ENCODE results near the gene PITHD1. TPM values are rescaled to one million over a fixed set of nuclear protein-coding genes. Genes with fewer than 3 reads are reported as not detected.

Gene PITHD1
- total and polyA plus RNA-seq, 8 donors = 48.0 to 71.0 (median 58.4) TPM

DNA sequence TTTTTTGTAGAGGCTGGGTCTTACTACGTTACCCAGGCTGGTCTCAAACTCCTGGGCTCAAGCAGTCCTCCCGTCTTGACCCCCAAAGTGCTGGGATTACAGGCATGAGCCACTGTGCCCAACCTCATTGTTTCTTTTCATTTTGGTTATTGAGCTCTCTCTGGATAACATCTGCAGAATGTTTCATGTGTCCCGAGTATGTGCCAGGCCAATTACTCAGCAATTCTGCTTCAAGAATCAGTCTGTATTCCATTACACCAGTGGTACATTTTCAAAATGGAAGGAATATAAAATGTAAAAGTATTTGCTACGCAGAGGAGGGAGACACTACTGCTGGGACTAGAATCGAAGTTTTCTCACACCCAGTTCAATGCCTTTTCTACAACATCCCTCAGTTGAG is 36.6 kb upstream of the PITHD1 start:
- H3K9me3 ChIP-seq = no peaks in the 10 kb centered on the region
- no peak overlapping the region for H3K4me3 ChIP-seq
- H3K4me1 ChIP-seq = peaks cover 0 to 32% of the 10 kb centered on the region in 2 donors
- TF ChIP-seq, protein P1, sequence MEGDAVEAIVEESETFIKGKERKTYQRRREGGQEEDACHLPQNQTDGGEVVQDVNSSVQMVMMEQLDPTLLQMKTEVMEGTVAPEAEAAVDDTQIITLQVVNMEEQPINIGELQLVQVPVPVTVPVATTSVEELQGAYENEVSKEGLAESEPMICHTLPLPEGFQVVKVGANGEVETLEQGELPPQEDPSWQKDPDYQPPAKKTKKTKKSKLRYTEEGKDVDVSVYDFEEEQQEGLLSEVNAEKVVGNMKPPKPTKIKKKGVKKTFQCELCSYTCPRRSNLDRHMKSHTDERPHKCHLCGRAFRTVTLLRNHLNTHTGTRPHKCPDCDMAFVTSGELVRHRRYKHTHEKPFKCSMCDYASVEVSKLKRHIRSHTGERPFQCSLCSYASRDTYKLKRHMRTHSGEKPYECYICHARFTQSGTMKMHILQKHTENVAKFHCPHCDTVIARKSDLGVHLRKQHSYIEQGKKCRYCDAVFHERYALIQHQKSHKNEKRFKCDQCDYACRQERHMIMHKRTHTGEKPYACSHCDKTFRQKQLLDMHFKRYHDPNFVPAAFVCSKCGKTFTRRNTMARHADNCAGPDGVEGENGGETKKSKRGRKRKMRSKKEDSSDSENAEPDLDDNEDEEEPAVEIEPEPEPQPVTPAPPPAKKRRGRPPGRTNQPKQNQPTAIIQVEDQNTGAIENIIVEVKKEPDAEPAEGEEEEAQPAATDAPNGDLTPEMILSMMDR (IDR thresholded peaks at IDR 0.05) = no peak
- DNase-seq = no peak
- intact Hi-C loops (cut with DNase I) = no loop called here
- H3K27ac ChIP-seq = no peak overlapping the region
- H3K27me3 ChIP-seq = no peaks in the 10 kb centered on the region
- ATAC-seq = no peak
- peaks cover 0 to 8% of the 10 kb centered on the region in 2 donors for H3K36me3 ChIP-seq

DNA sequence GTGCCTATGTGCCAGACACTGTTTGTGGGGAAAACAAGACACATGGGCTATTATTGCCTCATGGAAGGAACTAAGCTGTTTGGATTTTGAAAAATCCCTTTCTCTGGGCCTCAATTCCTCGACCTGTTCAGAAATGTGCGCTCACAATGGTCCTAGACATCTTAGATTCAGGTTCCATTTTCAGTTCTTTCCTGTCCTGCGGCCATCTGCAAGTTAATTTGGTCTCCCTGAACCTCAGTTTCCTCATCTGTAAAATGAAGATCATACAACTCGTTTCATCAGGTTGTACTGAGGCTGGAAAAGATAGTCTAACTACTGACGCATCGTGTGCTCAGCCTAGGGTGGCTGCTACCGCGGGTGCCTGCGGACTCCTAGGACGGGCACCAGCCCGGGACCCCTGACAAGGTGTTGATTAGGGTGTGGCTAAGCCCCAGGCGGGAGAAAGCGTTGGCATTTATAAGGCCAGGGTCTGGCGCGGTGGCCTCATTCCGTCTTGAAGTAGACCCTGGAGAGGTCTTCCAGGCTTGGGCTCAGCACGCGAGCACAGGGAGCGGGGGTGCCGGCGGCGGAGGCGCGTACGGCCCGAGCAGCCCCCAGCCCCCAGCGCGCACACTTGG is 35.4 kb upstream of the PITHD1 start:
- TF ChIP-seq, protein P1 (IDR thresholded peaks at IDR 0.05) = no peak
- H3K9me3 ChIP-seq = no peaks in the 10 kb centered on the region
- H3K36me3 ChIP-seq = peaks cover 0 to 8% of the 10 kb centered on the region in 2 donors
- peak overlapping the region; percentile 98 for H3K4me3 ChIP-seq
- DNase-seq = peak in 1 of 4 donors; percentile 50
- peak; percentile 5 for ATAC-seq
- no peaks in the 10 kb centered on the region for H3K27me3 ChIP-seq
- peak overlapping the region; percentile 90 to 92 for H3K27ac ChIP-seq
- peaks cover 0 to 41% of the 10 kb centered on the region in 2 donors for H3K4me1 ChIP-seq
- intact Hi-C loops (cut with DNase I) = no loop called here

DNA sequence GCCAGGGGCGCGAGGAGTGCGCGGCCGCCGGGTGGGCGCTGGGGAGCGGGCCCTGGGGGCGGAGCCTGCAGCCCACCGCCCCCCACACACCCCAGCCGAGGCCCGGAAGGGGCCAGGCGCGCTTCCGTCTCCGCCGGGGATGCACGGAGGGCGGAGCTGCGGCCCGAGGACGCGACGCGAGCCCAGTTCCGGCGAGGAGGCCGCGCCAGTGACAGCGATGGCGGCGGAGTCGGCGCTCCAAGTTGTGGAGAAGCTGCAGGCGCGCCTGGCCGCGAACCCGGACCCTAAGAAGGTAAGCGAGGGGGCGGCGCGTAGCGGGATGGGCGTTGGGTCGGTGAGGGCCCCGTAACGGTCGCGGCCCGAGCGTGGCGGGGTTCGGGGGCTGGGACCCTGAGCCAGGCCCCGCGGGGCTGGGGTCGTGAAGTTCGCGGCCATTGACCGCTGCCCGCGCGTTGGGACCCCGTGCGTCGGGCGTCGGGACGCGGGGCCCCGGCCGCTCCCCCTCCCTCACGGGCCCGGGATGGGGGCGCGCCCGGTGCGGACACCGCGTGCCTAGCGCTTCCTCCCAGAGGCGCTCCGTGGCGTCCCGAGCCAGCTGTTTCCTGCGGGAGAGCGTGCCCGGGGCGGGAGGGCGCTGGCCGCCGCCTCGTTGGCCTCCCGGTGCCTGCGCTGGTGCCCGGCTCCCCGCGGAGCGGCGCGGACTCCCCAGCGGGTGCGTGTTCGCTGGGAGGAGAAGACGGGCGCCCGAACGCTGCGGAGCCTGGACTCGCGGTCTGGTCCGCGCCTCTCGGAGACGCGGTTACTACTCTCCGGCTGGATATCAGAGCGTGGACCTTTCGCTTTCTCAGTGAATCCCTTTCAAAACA is 34.7 kb upstream of the PITHD1 start, which contains the start of gene ELOA:
TSS of gene ELOA (plus strand) at position 185 of the 866 bp plus-strand sequence. CDS start at position 218, 33 bp downstream.
- Histone ChIP-seq H3K27me3 (no peaks in the 10 kb centered on the region), H3K36me3 (peaks cover 0 to 8% of the 10 kb centered on the region in 2 donors), H3K4me1 (peaks cover 0 to 49% of the 10 kb centered on the region in 2 donors), H3K9me3 (no peaks in the 10 kb centered on the region), H3K4me3 (peak within 1 kb of the TSS; percentile 98), H3K27ac (peak within 1 kb of the TSS; percentile 90 to 92)
- DNase-seq (peak; percentile 72 to 95 (median 85)), ATAC-seq (peak; percentile 91)
- intact Hi-C loops (cut with DNase I) = no loop called here
- TF ChIP-seq, protein P1 (IDR thresholded peaks at IDR 0.05) = no peak

DNA sequence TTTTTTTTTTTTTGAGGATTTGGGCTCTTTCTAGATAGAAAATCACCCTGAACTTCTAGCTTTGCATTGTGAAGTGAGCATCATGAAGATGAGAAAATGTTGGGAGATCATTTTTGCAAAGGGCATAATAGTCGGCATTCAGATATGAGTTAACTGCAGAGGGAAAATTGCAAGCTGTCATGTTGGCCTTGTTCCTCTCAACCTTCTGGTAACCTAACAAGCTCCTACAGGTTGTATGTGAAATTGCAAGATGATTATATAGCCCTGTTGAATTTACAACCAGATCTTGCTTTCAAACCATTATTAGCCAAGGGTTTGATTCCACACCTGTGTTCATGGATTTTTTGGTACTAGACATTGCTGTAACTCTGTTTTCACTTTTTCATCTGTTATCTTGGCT is 32.7 kb upstream of the PITHD1 start:
- Histone ChIP-seq H3K4me1 (peaks cover 0 to 50% of the 10 kb centered on the region in 2 donors), H3K36me3 (peaks cover 0 to 20% of the 10 kb centered on the region in 2 donors), H3K27me3 (no peaks in the 10 kb centered on the region), H3K9me3 (no peaks in the 10 kb centered on the region), H3K4me3 (no peak overlapping the region), H3K27ac (no peak overlapping the region)
- TF ChIP-seq, protein P1 (IDR thresholded peaks at IDR 0.05) = no peak
- intact Hi-C loops (cut with DNase I) = no loop called here
- ATAC-seq (peak; percentile 16), DNase-seq (no peak)

DNA sequence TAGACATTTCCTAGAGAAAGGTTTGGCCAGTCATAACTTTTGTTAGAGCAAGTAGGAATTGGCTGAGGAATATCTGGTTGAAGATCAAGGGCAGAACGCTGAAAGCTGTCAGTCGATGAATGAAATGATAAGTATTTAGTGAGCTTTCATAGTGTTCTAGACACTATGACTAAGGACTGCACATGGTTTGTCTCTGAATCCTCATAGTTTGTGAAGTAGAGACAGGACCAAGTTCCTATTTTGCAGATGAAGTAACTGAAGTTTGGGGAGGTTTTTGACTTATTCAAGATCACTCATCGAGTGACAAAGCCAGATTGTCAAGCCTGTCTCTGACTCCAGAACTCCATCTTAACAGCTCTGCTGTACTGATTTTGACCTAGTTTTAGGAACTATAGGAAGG is 30.2 kb upstream of the PITHD1 start:
- DNase-seq = no peak
- Histone ChIP-seq H3K4me1 (peaks cover 0 to 43% of the 10 kb centered on the region in 2 donors), H3K36me3 (peaks cover 0 to 45% of the 10 kb centered on the region in 2 donors), H3K4me3 (no peak overlapping the region), H3K27me3 (no peaks in the 10 kb centered on the region), H3K9me3 (no peaks in the 10 kb centered on the region), H3K27ac (no peak overlapping the region)
- TF ChIP-seq, protein P1 (IDR thresholded peaks at IDR 0.05) = no peak
- intact Hi-C loops (cut with DNase I) = no loop called here
- no peak for ATAC-seq
